ENCODE results near the gene SOX4.

DNA sequence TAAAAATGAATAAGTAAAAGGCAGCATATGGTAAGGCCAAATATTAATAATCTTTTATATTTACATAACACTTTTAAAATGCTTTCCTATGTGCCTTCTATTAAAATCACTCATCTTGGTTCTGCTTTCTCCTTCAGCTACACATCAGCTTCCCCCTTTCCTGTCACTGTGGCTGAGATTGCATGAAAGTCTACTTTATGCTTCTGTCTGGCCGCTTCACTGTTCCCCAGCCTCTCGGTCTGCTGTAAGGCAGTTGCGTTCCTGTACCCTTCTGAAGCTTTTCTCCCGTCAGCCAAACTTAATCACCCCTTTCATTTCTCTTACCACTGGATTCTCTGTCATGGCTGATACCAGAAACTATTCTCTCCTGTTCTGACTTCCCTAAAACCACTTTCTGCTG lies 34.6 kb downstream of the SOX4 start:
- TF ChIP-seq POLR2A (IDR thresholded peaks at IDR 0.05; ENCODE audit: low read length) (no peak), GATA1 (IDR thresholded peaks at IDR 0.05; ENCODE audit: low read depth, low read length) (no peak)
